GM12801 (cell line): ENCODE measurements around the gene CCDC178.

Experiments
- CTCF ChIP-seq: IDR thresholded peaks from one replicate; pipeline ENCODE4 v1.5.1; 2011; ENCODE audit warnings: control low read depth; ENCODE audit not compliant: insufficient read length; ENCODE audit errors: extremely low read depth

CCDC178 gene

GRCh38 chr18:33114749-33115148 lies 325.8 kb downstream of the CCDC178 start:
- TF ChIP-seq CTCF = no peak

GRCh38 chr18:33113416-33113815 lies 327.1 kb downstream of the CCDC178 start:
- TF ChIP-seq CTCF = no peak

GRCh38 chr18:33107511-33107910 lies 333.0 kb downstream of the CCDC178 start:
- no peak for TF ChIP-seq CTCF

- TF ChIP-seq CTCF = no peak
These were observed 339.2 kb downstream of the CCDC178 start for GRCh38 chr18:33101316-33101715.

- TF ChIP-seq CTCF = no peak
These were observed 340.9 kb downstream of the CCDC178 start for GRCh38 chr18:33099626-33100025.

GRCh38 chr18:33097126-33097525 lies 343.4 kb downstream of the CCDC178 start:
- no peak for TF ChIP-seq CTCF

GRCh38 chr18:33090461-33090860 lies 350.1 kb downstream of the CCDC178 start:
- no peak for TF ChIP-seq CTCF

GRCh38 chr18:33076601-33077000 lies 363.9 kb downstream of the CCDC178 start:
- TF ChIP-seq CTCF = no peak
